HepG2 (cell line): ENCODE results near the gene NUAK1. TPM values are rescaled to one million over a fixed set of nuclear protein-coding genes. Genes with fewer than 3 reads are reported as not detected.
A peak's percentile ranks its signal among the peaks of the same experiment; 100 is the strongest.

Source experiments
- ARID3A ChIP-seq: IDR thresholded peaks from 2 replicates; pipeline ENCODE4 v1.6.1; 2012; ENCODE audit warnings: low read depth, low read length, improper control_type of control experiment
- ATF6 ChIP-seq: sonication (generic); formaldehyde crosslinking; conservative IDR thresholded peaks from 2 replicates; pipeline ENCODE4 v1.4.0; 2020; ENCODE audit warnings: missing genetic modification reagents
- BRD4 ChIP-seq: sonication (generic); formaldehyde crosslinking; IDR thresholded peaks from 2 replicates; pipeline ENCODE4 v1.4.0; 2020; ENCODE audit warnings: missing genetic modification reagents
- CEBPG ChIP-seq: IDR thresholded peaks from 2 replicates; pipeline ENCODE4 v1.6.1; 2016
- CREM ChIP-seq, 2 experiments: sonication (generic) in 1 of 2; formaldehyde crosslinking in 1 of 2; IDR thresholded peaks; 2 replicates each; pipeline versions ENCODE4 v1.4.0 to v1.6.1; 2016 to 2020; ENCODE audit warnings: antibody characterized with exemption in 1 of 2, mild to moderate bottlenecking in 1 of 2, missing genetic modification reagents in 1 of 2
- EED ChIP-seq: sonication (generic); formaldehyde crosslinking; IDR thresholded peaks from 2 replicates; pipeline ENCODE4 v1.5.0; 2020; ENCODE audit warnings: mild to moderate bottlenecking, missing genetic modification reagents
- ELF3 ChIP-seq: IDR thresholded peaks from 2 replicates; pipeline ENCODE4 v1.6.1; 2016; ENCODE audit warnings: missing genetic modification reagents, missing compliant biosample characterization
- GPN1 ChIP-seq: sonication (generic); formaldehyde crosslinking; IDR thresholded peaks from 2 replicates; pipeline ENCODE4 v1.5.1; 2020; ENCODE audit warnings: missing genetic modification reagents, borderline replicate concordance
- HDAC2 ChIP-seq: sonication (generic); formaldehyde crosslinking; IDR thresholded peaks from 2 replicates; pipeline ENCODE4 v1.4.0; 2020; ENCODE audit warnings: missing genetic modification reagents
- HNRNPLL ChIP-seq: fragments of 200-400 bp; formaldehyde crosslinking; IDR thresholded peaks from 2 replicates; pipeline ENCODE4 v1.6.1; 2017; ENCODE audit warnings: mild to moderate bottlenecking, low read depth, low read length; ENCODE audit not compliant: poor library complexity, severe bottlenecking
- KDM5A ChIP-seq: fragments of 200-600 bp; sonication (generic); IDR thresholded peaks from 2 replicates; pipeline ENCODE4 v1.7.0; 2018; ENCODE audit warnings: antibody characterized with exemption, mild to moderate bottlenecking, low read length, borderline replicate concordance
- PREB ChIP-seq: sonication (generic); formaldehyde crosslinking; IDR thresholded peaks from 2 replicates; pipeline ENCODE4 v1.4.0; 2020; ENCODE audit warnings: missing genetic modification reagents
- RFX3 ChIP-seq: IDR thresholded peaks from 2 replicates; pipeline ENCODE4 v1.6.1; 2016; ENCODE audit warnings: missing biosample characterization, missing genetic modification reagents
- SALL1 ChIP-seq: sonication (generic); formaldehyde crosslinking; IDR thresholded peaks from 2 replicates; pipeline ENCODE4 v1.8.0; 2022; ENCODE audit warnings: mild to moderate bottlenecking, missing genetic modification reagents
- SMYD3 ChIP-seq: sonication (generic); formaldehyde crosslinking; IDR thresholded peaks from 2 replicates; pipeline ENCODE4 v1.8.1; 2023; ENCODE audit warnings: mild to moderate bottlenecking, missing genetic modification reagents
- TBP ChIP-seq: sonication (generic); formaldehyde crosslinking; IDR thresholded peaks from 2 replicates; pipeline ENCODE4 v1.5.0; 2020; ENCODE audit warnings: missing genetic modification reagents
- ZFP36L1 ChIP-seq: sonication (generic); formaldehyde crosslinking; IDR thresholded peaks from 2 replicates; pipeline ENCODE4 v1.8.0; 2022; ENCODE audit warnings: mild to moderate bottlenecking, missing genetic modification reagents, moderate library complexity
- ZFY ChIP-seq: sonication (generic); formaldehyde crosslinking; IDR thresholded peaks from 2 replicates; pipeline ENCODE4 v1.4.0; 2020; ENCODE audit warnings: missing genetic modification reagents
- ZMYM2 ChIP-seq: sonication (generic); formaldehyde crosslinking; IDR thresholded peaks from 2 replicates; pipeline ENCODE4 v1.8.0; 2022; ENCODE audit warnings: mild to moderate bottlenecking, missing genetic modification reagents
- ZNF331 ChIP-seq: sonication (generic); formaldehyde crosslinking; IDR thresholded peaks from 2 replicates; pipeline ENCODE4 v1.4.0; 2020; ENCODE audit warnings: missing genetic modification reagents
- ZNF350 ChIP-seq: sonication (generic); formaldehyde crosslinking; IDR thresholded peaks from 2 replicates; pipeline ENCODE4 v1.4.0; 2020; ENCODE audit warnings: mild to moderate bottlenecking, low read depth, missing genetic modification reagents, borderline replicate concordance
- ZNF570 ChIP-seq: sonication (generic); formaldehyde crosslinking; IDR thresholded peaks from 2 replicates; pipeline ENCODE4 v1.4.0; 2020; ENCODE audit warnings: mild to moderate bottlenecking, missing genetic modification reagents, borderline replicate concordance
- ZNF605 ChIP-seq: sonication (generic); formaldehyde crosslinking; IDR thresholded peaks from 2 replicates; pipeline ENCODE4 v1.8.0; 2022; ENCODE audit warnings: mild to moderate bottlenecking, missing genetic modification reagents
- ZNF891 ChIP-seq: sonication (generic); formaldehyde crosslinking; IDR thresholded peaks from 2 replicates; pipeline ENCODE4 v1.5.0; 2020; ENCODE audit warnings: mild to moderate bottlenecking, missing genetic modification reagents
- ZSCAN31 ChIP-seq: sonication (generic); formaldehyde crosslinking; IDR thresholded peaks from 2 replicates; pipeline ENCODE4 v1.5.0; 2020; ENCODE audit warnings: low read depth, mild to moderate bottlenecking, missing genetic modification reagents
- polyA plus RNA-seq, 8 experiments: library from polyadenylated mRNA; depleted of rRNA in 3 of 8; stranded (reverse) in 7 of 8; unstranded in 1 of 8; fragments of >200 nt; fragmentation: Illumina TruSeq in 4 of 8; extraction: Trizol in 4 of 8; gene quantifications; 2 replicates each; pipeline versions ENCODE4 v1.2.1 to v1.2.3, GENCODE V29; 2011 to 2016; ENCODE audit warnings: low read depth in 4 of 8, missing spikeins in 1 of 8, mixed read lengths in 1 of 8; ENCODE audit not compliant: insufficient read depth in 1 of 8
- total RNA-seq, 5 experiments: library from RNA; depleted of rRNA; stranded (reverse); fragments of >200 nt; fragmentation: Illumina TruSeq; extraction: Trizol; gene quantifications; 2 replicates each; pipeline ENCODE4 v1.2.3, GENCODE V29; 2016; ENCODE audit warnings: low read depth in 1 of 5
- TF ChIP-seq, protein P1 (sequence below): sonication (generic); formaldehyde crosslinking; IDR thresholded peaks from 2 replicates; pipeline ENCODE4 v1.4.0; 2020; ENCODE audit warnings: mild to moderate bottlenecking, low read depth, missing genetic modification reagents

The NUAK1 gene
- total and polyA plus RNA-seq, 2 of the 13 experiments (the other 11 are each of a cell fraction or from before 2014, with no cell fraction given) = 1.7 to 1.9 TPM

DNA sequence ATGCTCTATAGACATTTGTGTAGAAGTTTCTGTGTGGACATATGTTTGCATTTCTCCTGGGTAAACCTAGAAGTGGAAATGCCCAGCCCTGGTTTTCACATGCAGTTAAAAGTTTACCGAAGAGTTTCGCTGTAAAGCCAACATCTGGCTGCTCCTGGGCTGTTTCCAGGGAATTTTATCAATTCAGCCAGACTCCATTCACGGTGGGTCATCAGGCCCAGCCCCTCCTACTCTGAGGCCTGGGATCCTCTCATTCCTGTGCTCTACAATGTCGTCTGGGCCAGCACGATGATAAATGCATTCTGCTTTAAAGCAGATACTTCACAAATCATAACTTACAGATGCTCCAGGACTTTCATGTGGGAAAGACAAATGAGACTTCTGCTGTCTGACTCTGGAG, 7.1 kb downstream of the NUAK1 start (continued):
- TF ChIP-seq TBP (CRISPR knock-in tag) (no peak), CREM (IDR thresholded peaks at IDR 0.05) (no peak), CREM (CRISPR knock-in tag; IDR thresholded peaks at IDR 0.05) (no peak), HDAC2 (CRISPR knock-in tag) (0 out of 2 replicates have a peak, but pooled peaks have one; percentile 32), ZNF331 (0 out of 2 replicates have a peak, but pooled peaks have one; percentile 38), ZNF891 (CRISPR knock-in tag) (no peak), GPN1 (no peak), SALL1 (CRISPR knock-in tag) (peak; percentile 56), ZNF570 (no peak), ZFP36L1 (no peak), KDM5A (no peak), EED (no peak), ARID3A (0 out of 2 replicates have a peak, but pooled peaks have one; percentile 28), ZNF350 (no peak), HNRNPLL (no peak), ZFY (0 out of 2 replicates have a peak, but pooled peaks have one; percentile 34), CEBPG (CRISPR knock-in tag) (0 out of 2 replicates have a peak, but pooled peaks have one; percentile 4), ZSCAN31 (CRISPR knock-in tag) (no peak), ATF6 (no peak), RFX3 (no peak), ELF3 (CRISPR knock-in tag) (no peak), ZMYM2 (CRISPR knock-in tag) (no peak), SMYD3 (CRISPR knock-in tag) (no peak), PREB (CRISPR knock-in tag) (no peak), BRD4 (CRISPR knock-in tag) (no peak), ZNF605 (CRISPR knock-in tag) (no peak)
- TF ChIP-seq, protein P1, sequence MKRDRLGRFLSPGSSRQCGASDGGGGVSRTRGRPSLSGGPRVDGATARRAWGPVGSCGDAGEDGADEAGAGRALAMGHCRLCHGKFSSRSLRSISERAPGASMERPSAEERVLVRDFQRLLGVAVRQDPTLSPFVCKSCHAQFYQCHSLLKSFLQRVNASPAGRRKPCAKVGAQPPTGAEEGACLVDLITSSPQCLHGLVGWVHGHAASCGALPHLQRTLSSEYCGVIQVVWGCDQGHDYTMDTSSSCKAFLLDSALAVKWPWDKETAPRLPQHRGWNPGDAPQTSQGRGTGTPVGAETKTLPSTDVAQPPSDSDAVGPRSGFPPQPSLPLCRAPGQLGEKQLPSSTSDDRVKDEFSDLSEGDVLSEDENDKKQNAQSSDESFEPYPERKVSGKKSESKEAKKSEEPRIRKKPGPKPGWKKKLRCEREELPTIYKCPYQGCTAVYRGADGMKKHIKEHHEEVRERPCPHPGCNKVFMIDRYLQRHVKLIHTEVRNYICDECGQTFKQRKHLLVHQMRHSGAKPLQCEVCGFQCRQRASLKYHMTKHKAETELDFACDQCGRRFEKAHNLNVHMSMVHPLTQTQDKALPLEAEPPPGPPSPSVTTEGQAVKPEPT (CRISPR knock-in tag) = no peak
